ENCODE results near the gene RIN3.
"Not testable (repeated sequence)": the region's sequence is repeated elsewhere in the genome, so short reads cannot be mapped to it uniquely, and the experiment has no call there.

The RIN3 gene

DNA sequence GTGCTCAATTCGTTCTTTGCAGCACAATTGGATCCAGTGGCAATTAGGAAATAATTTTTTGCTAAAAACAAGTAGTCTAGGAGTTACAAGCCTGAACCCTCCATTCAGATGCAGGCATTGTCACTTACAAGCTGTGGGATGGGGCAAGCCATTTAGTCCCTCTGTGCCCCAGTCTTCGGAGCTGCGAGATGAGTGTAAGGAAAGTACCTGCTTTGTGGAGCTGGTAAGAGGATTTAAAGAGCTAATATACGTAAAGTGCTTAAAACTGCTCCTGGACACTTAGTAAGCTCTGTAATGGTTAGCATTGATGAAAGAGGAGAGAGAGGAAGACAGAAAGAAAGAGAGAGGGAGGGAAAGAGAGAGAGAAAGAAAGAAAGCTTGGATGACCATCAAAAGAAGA lies 122.3 kb downstream of the RIN3 start:
- Histone ChIP-seq H4K20me1 (peaks cover 0 to 19% (median 0%) of the 10 kb centered on the region in 11 experiments; a peak in 3 of 22 replicates), H3K4me2 (0 out of 22 replicates have a peak overlapping the region, but pooled peaks of 1 of the 11 experiments have one; percentile 90), H3K27me3 (no peaks in the 10 kb centered on the region), H3K4me3 (no peak overlapping the region), H3K36me3 (peaks cover 0 to 2% (median 0%) of the 10 kb centered on the region in 11 experiments; a peak in 2 of 22 replicates), H3K27ac (no peak overlapping the region), H3K9ac (no peak overlapping the region), H3K4me1 (peaks cover 31 to 54% (median 41%) of the 10 kb centered on the region in 10 experiments), H3K9me3 (replicated peaks in 1 of 11) (no peaks in the 10 kb centered on the region)
- no peak for TF ChIP-seq Cebpa-rat (IDR thresholded peaks at IDR 0.05)

GRCh38 chr14:92637228-92637627 lies 123.6 kb downstream of the RIN3 start:
- no peak overlapping the region for H3K27ac ChIP-seq

DNA sequence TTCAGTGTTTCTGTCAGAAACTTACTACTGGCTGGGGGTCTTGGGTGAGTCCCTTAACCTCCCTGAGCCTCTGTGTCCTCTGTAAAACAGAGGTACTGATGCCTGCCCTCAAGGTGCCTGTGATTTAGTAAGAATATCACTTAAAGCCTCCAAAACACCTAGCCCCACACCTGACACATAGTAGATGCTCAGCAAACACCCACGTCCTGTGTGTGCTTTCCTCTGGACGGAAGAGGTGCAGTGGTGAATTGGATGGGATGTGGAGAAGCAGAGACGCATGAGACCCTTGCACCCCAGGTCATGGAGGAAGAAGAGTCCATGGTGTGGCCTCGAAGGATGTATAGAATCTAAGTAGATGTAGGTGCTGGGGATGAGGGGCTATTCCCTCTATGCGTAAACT lies 124.3 kb downstream of the RIN3 start:
- H3K9ac ChIP-seq, result no peak overlapping the region
- H4K20me1 ChIP-seq, result peaks cover 0 to 12% (median 0%) of the 10 kb centered on the region in 11 experiments; a peak in 3 of 22 replicates
- H3K27ac ChIP-seq, result no peak overlapping the region
- H3K27me3 ChIP-seq, result no peaks in the 10 kb centered on the region
- H3K4me2 ChIP-seq, result no peak overlapping the region
- H3K4me3 ChIP-seq, result no peak overlapping the region
- no peaks in the 10 kb centered on the region for H3K9me3 ChIP-seq (replicated peaks in 1 of 11)
- H3K36me3 ChIP-seq, result peaks cover 0 to 20% (median 5%) of the 10 kb centered on the region in 11 experiments; a peak in 10 of 22 replicates
- peaks cover 21 to 42% (median 26%) of the 10 kb centered on the region in 10 experiments for H3K4me1 ChIP-seq
- TF ChIP-seq Cebpa-rat (IDR thresholded peaks at IDR 0.05), result no peak

More at GRCh38 chr14:92637228-92637627, 123.6 kb downstream of the RIN3 start:
- H3K4me2 ChIP-seq, result no peak overlapping the region
- H4K20me1 ChIP-seq, result peaks cover 0 to 17% (median 0%) of the 10 kb centered on the region in 11 experiments; a peak in 3 of 22 replicates
- H3K9ac ChIP-seq, result no peak overlapping the region
- no peaks in the 10 kb centered on the region for H3K27me3 ChIP-seq
- no peaks in the 10 kb centered on the region for H3K9me3 ChIP-seq (replicated peaks in 1 of 11)
- TF ChIP-seq Cebpa-rat (IDR thresholded peaks at IDR 0.05), result no peak
- H3K4me1 ChIP-seq, result peaks cover 27 to 48% (median 32%) of the 10 kb centered on the region in 10 experiments
- H3K36me3 ChIP-seq, result peaks cover 0 to 15% (median 0%) of the 10 kb centered on the region in 11 experiments; a peak in 10 of 22 replicates
- no peak overlapping the region for H3K4me3 ChIP-seq

GRCh38 chr14:92638266-92638665 lies 124.7 kb downstream of the RIN3 start:
- H3K4me3 ChIP-seq, result no peak overlapping the region
- H3K9ac ChIP-seq, result no peak overlapping the region
- no peak for TF ChIP-seq Cebpa-rat (IDR thresholded peaks at IDR 0.05)
- peaks cover 0 to 8% (median 0%) of the 10 kb centered on the region in 11 experiments; a peak in 3 of 22 replicates for H4K20me1 ChIP-seq
- no peaks in the 10 kb centered on the region for H3K27me3 ChIP-seq
- no peak overlapping the region for H3K4me2 ChIP-seq
- peaks cover 0 to 20% (median 5%) of the 10 kb centered on the region in 11 experiments; a peak in 10 of 22 replicates for H3K36me3 ChIP-seq
- peak overlapping the region in 1 of 11 experiments; percentile 13; a peak in 1 of 22 replicates for H3K27ac ChIP-seq
- H3K4me1 ChIP-seq, result peaks cover 17 to 38% (median 22%) of the 10 kb centered on the region in 10 experiments
- no peaks in the 10 kb centered on the region for H3K9me3 ChIP-seq (replicated peaks in 1 of 11)

- Histone ChIP-seq H3K36me3 (peaks cover 0 to 24% (median 5%) of the 10 kb centered on the region in 11 experiments; a peak in 11 of 22 replicates), H3K4me3 (no peak overlapping the region), H3K4me1 (peaks cover 13 to 33% (median 16%) of the 10 kb centered on the region in 10 experiments), H3K9me3 (replicated peaks in 1 of 11) (no peaks in the 10 kb centered on the region), H3K27me3 (no peaks in the 10 kb centered on the region), H3K4me2 (no peak overlapping the region), H3K27ac (peak overlapping the region in 5 of 11 experiments; percentile 1 to 30 (median 13); a peak in 3 of 22 replicates), H3K9ac (no peak overlapping the region), H4K20me1 (peaks cover 0 to 5% (median 0%) of the 10 kb centered on the region in 11 experiments; a peak in 3 of 22 replicates)
- TF ChIP-seq Cebpa-rat (IDR thresholded peaks at IDR 0.05), result no peak
Measured at GRCh38 chr14:92638904-92639303, 125.3 kb downstream of the RIN3 start.

GRCh38 chr14:92639472-92640117 lies 126.0 kb downstream of the RIN3 start:
- H3K9ac ChIP-seq; H3K9me3 ChIP-seq (replicated peaks in 1 of 11); H4K20me1 ChIP-seq; H3K4me2 ChIP-seq; H3K4me3 ChIP-seq; H3K27me3 ChIP-seq: not testable (repeated sequence)
- Histone ChIP-seq H3K27ac (peak overlapping the region in 4 of 11 experiments; percentile 1 to 30 (median 14); a peak in 2 of 22 replicates), H3K4me1 (peaks cover 8 to 33% (median 14%) of the 10 kb centered on the region in 10 experiments), H3K36me3 (peaks cover under 1 to 31% (median 11%) of the 10 kb centered on the region in 11 experiments; a peak in 16 of 22 replicates)

DNA sequence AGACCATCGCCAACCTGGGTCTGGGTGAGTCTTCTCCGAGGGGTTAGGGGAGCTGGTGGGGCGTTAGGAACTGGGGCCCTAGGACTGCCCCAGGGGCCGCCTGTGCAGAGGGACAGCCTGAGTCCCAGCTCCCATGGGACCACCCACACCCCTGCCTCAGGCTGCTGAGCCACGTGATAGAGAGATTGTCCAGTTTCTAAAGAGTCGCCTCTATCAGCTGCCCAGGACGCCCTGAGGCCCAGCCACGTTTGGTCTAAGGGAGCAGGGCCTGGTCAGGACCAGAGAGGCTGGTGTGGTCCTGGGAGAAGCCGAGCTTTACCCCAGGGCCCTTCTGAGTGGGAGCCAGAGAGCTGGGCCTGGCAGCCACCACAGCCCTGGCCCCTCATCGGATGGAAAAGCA lies 127.7 kb downstream of the RIN3 start:
- H3K36me3 ChIP-seq, result peaks cover 10 to 42% (median 21%) of the 10 kb centered on the region in 11 experiments; a peak in 18 of 22 replicates
- H4K20me1 ChIP-seq, result peaks cover 0 to 5% (median 0%) of the 10 kb centered on the region in 11 experiments; a peak in 2 of 22 replicates
- H3K4me3 ChIP-seq, result no peak overlapping the region
- H3K27me3 ChIP-seq, result no peaks in the 10 kb centered on the region
- no peak for TF ChIP-seq Cebpa-rat (IDR thresholded peaks at IDR 0.05)
- H3K9ac ChIP-seq, result peak overlapping the region in 2 of 11 experiments; percentile 16; a peak in 3 of 22 replicates
- H3K27ac ChIP-seq, result peak overlapping the region in 7 of 11 experiments; percentile 13 to 56 (median 35); a peak in 8 of 22 replicates
- peaks cover 8 to 16% (median 11%) of the 10 kb centered on the region in 11 experiments for H3K9me3 ChIP-seq (replicated peaks in 1 of 11)
- peaks cover 0 to 38% (median 19%) of the 10 kb centered on the region in 10 experiments; a peak in 16 of 20 replicates for H3K4me1 ChIP-seq
- no peak overlapping the region for H3K4me2 ChIP-seq

GRCh38 chr14:92644171-92644969 lies 130.8 kb downstream of the RIN3 start:
- Histone ChIP-seq H3K4me1 (peaks cover 18 to 65% (median 50%) of the 10 kb centered on the region in 10 experiments), H3K27ac (peak overlapping the region in 6 of 11 experiments; percentile 2 to 99 (median 96); a peak in 8 of 22 replicates), H3K9me3 (replicated peaks in 1 of 11) (peaks cover 8 to 16% (median 11%) of the 10 kb centered on the region in 11 experiments), H3K36me3 (peaks cover 10 to 42% (median 21%) of the 10 kb centered on the region in 11 experiments; a peak in 18 of 22 replicates), H3K9ac (no peak overlapping the region), H4K20me1 (no peaks in the 10 kb centered on the region; a peak in 1 of 22 replicates), H3K4me3 (no peak overlapping the region), H3K27me3 (no peaks in the 10 kb centered on the region), H3K4me2 (peak overlapping the region in 6 of 11 experiments; percentile 15 to 100 (median 36); a peak in 10 of 22 replicates)
- TF ChIP-seq Cebpa-rat (IDR thresholded peaks at IDR 0.05), result no peak

Data from BLaER1 treated with 17β-estradiol and CSF1 and Interleukin-3, amounts not matched to agents 10 nM and 100 nM (cell line).